Measurements from ENCODE around the gene SYNE2. TPM values are rescaled to one million over a fixed set of nuclear protein-coding genes. Genes with fewer than 3 reads are reported as not detected.
"Not testable (repeated sequence)": the region's sequence is repeated elsewhere in the genome, so short reads cannot be mapped to it uniquely, and the experiment has no call there.

Gene SYNE2
- total RNA-seq, 2 experiments from 2014 or later = 25.2 to 30.9 TPM

DNA sequence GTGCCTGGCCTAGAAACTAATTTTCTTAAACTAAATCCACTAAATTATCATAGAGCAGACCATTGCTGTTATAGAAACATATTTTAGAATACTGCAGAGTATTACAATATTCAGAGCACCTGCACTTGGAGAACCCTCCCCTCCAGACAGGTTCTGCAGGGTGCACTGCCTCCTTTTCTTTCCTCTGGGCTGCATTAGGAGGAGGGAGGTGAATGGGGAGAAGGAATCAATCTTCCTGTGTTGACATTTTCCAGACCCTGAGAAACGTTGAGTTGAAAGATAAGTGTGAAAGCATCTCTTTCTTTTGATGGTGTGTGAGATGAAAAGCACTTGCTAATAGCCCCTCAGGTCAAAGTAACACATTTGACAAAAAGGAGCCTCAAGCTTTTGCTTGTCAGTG, 7.3 kb downstream of the SYNE2 start:
- Mint-ChIP-seq H3K27ac (peak overlapping the region; percentile 51), H3K4me3 (no peak overlapping the region)

GRCh38 chr14:63862163-63862562, 9.4 kb downstream of the SYNE2 start:
- no peak for DNase-seq
- no peak overlapping the region for H3K27ac Mint-ChIP-seq
- H3K4me3 Mint-ChIP-seq = no peak overlapping the region
- peaks cover 3% of the 10 kb centered on the region for H3K9me3 Mint-ChIP-seq
- peaks cover 7% of the 10 kb centered on the region for H3K36me3 Mint-ChIP-seq
- peaks cover 55% of the 10 kb centered on the region for H3K4me1 Mint-ChIP-seq
- no peaks in the 10 kb centered on the region for H3K27me3 Mint-ChIP-seq

More for the DNA sequence above, 7.3 kb downstream of the SYNE2 start:
- H3K36me3 Mint-ChIP-seq = peaks cover 10% of the 10 kb centered on the region
- H3K4me1 Mint-ChIP-seq = peaks cover 56% of the 10 kb centered on the region
- peaks cover 3% of the 10 kb centered on the region for H3K9me3 Mint-ChIP-seq
- DNase-seq = no peak
- H3K27me3 Mint-ChIP-seq = no peaks in the 10 kb centered on the region

DNA sequence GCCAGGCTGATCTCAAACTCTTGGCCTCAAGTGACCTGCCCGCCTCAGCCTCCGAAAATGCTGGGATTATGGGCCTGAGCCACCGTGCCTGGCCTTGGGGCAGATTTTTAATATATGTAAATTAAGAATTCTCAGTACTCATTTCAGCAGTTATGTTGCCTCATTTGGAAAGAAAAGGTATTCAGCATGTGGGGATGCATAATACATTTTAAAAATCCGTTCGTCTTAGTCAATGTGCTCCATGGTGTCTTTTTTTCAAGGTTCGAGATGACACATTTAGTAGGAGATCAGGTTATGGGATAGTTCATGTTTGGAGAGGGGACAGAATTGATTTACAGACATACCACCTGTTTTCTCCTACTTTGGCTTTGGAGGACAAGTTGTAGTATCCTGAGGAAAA, 10.2 kb downstream of the SYNE2 start:
- peak overlapping the region; percentile 42 for H3K27ac Mint-ChIP-seq
- DNase-seq = no peak
- H3K9me3 Mint-ChIP-seq = no peaks in the 10 kb centered on the region
- H3K27me3 Mint-ChIP-seq = no peaks in the 10 kb centered on the region
- H3K4me3 Mint-ChIP-seq = no peak overlapping the region
- H3K4me1 Mint-ChIP-seq = peaks cover 52% of the 10 kb centered on the region
- H3K36me3 Mint-ChIP-seq = peaks cover 8% of the 10 kb centered on the region

GRCh38 chr14:63864775-63865174, 12.0 kb downstream of the SYNE2 start:
- H3K27ac Mint-ChIP-seq = peak overlapping the region; percentile 100
- peaks cover 64% of the 10 kb centered on the region for H3K4me1 Mint-ChIP-seq
- DNase-seq, H3K27me3 Mint-ChIP-seq, H3K9me3 Mint-ChIP-seq: not testable (repeated sequence)
- peak overlapping the region; percentile 74 for H3K4me3 Mint-ChIP-seq
- H3K36me3 Mint-ChIP-seq = peaks cover 11% of the 10 kb centered on the region

DNA sequence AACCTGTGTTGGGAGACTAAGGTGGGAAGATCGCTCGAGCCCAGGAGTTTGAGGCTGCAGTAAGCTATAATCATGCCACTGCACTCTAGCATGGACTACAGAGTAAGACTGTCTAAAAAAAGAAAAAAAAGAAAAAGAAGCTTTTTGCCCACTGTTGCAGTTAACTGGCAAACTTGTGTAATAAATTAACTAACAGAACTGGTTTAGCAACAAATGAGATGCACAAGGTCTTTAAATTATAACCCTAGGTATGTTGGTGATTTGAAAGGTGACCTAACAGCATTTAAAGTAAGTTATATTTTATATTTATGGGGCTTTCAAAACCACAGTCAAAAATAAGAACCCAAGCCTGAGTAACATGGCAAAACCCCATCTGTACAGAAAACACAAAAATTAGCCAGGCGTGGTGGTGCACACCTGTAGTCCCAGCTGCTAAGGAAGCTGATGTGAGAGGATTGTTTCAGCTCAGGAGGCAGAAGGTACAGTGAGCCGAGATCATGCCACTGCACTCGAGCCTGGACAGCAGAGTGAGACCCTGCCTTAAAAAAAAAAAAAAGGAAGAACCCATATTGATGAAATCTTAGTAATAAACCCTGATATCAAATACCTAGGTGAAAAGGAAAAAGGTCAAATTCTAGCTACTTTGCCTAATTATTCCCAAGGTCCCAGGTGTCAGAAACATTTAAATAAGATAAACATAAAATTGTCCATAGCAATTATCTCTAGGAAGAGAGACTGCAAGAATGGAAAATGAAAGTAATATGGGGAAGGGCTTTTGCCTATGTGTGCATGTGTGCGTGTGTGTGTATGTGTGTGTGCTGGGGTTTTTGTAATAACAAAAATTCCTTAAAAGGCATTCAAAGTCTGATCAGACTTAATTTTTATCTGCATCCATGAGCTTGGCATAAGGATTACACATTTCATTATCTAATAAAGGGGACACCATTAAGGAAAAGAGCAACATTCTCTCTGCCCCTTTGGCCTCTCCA, 15.4 kb downstream of the SYNE2 start:
- Mint-ChIP-seq H3K36me3 (peaks cover 14% of the 10 kb centered on the region), H3K27ac (peak overlapping the region; percentile 84), H3K4me3 (no peak overlapping the region), H3K9me3 (no peaks in the 10 kb centered on the region), H3K4me1 (peaks cover 67% of the 10 kb centered on the region), H3K27me3 (no peaks in the 10 kb centered on the region)
- no peak for DNase-seq

- DNase-seq, H3K27me3 Mint-ChIP-seq, H3K9me3 Mint-ChIP-seq: not testable (repeated sequence)
- H3K4me3 Mint-ChIP-seq = peak overlapping the region; percentile 41
- H3K36me3 Mint-ChIP-seq = peaks cover 15% of the 10 kb centered on the region
- peak overlapping the region; percentile 79 for H3K27ac Mint-ChIP-seq
- H3K4me1 Mint-ChIP-seq = peaks cover 65% of the 10 kb centered on the region
These were observed 17.3 kb downstream of the SYNE2 start for GRCh38 chr14:63869940-63870752.

GRCh38 chr14:63870753-63871037, 17.9 kb downstream of the SYNE2 start:
- not testable (repeated sequence) for H3K27me3 Mint-ChIP-seq, H3K9me3 Mint-ChIP-seq, H3K4me3 Mint-ChIP-seq, DNase-seq, H3K27ac Mint-ChIP-seq
- Mint-ChIP-seq H3K36me3 (peaks cover 19% of the 10 kb centered on the region), H3K4me1 (peaks cover 61% of the 10 kb centered on the region)

DNA sequence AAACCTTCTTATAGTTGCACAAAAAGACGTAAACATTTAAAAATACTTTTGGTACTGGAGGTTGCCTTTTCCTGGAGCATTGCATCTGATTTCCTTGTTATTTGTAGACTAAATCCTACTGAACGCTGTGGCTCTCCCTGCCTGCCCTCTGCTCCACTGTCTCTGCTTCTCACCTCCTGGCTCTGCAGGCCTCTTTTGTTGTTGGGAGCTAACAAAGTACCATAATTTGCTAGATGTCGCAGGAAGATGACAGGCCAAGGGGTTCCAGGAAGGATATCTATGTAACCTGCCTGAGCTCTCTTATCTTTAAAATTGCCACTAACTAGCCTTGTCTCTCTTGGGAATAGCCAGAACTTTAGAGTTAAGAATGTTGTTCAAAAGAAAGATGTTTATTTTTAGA, 21.4 kb downstream of the SYNE2 start:
- Mint-ChIP-seq H3K4me1 (peaks cover 42% of the 10 kb centered on the region), H3K27me3 (no peaks in the 10 kb centered on the region), H3K36me3 (peaks cover 21% of the 10 kb centered on the region), H3K27ac (no peak overlapping the region), H3K9me3 (no peaks in the 10 kb centered on the region), H3K4me3 (no peak overlapping the region)
- DNase-seq = no peak

DNA sequence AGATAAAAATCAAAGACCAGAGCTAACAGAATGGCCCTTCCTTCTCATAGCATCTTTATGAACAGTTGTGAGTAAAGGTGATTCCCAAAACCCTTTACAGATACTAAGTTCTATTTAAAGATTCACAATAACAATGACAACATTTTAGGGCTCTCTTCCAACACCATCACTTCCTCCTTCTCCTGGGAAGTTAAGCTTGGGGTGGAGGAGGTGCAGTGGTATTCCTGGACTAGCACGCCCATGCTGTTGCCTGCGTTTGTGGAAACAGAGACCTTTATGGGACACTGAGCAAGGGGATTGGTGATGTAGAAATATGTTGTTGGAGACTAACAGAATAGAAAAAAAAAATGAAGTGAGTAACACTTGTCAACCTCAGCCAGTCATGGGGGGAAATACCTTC, 22.5 kb downstream of the SYNE2 start:
- peaks cover 34% of the 10 kb centered on the region for H3K4me1 Mint-ChIP-seq
- H3K9me3 Mint-ChIP-seq = no peaks in the 10 kb centered on the region
- no peak for DNase-seq
- H3K27me3 Mint-ChIP-seq = no peaks in the 10 kb centered on the region
- H3K36me3 Mint-ChIP-seq = peaks cover 23% of the 10 kb centered on the region
- H3K4me3 Mint-ChIP-seq = no peak overlapping the region
- H3K27ac Mint-ChIP-seq = no peak overlapping the region

- Mint-ChIP-seq H3K9me3 (no peaks in the 10 kb centered on the region), H3K36me3 (peaks cover 28% of the 10 kb centered on the region), H3K4me1 (peaks cover 30% of the 10 kb centered on the region), H3K27me3 (no peaks in the 10 kb centered on the region), H3K4me3 (no peak overlapping the region), H3K27ac (no peak overlapping the region)
- DNase-seq = no peak
These were observed 24.7 kb downstream of the SYNE2 start for GRCh38 chr14:63877550-63877939.

DNA sequence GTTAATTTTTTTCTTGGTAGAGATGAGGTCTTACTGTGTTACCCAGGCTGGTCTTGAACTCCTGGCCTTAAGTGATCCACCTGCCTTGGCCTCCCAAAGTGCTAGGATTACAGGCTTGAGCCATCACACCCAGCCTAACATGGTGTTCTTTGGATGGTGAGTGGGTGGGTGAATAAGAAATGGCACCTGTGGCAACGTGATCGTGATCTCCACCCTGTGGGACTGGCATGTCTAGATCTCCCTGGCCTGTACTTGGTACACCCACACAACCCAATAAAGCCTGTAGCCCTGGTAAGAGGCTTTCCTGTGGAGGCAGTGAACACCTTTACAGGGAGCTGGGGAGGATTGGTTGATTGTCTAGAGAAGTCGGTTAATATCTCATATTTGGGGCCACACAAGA, 25.2 kb downstream of the SYNE2 start:
- DNase-seq = no peak
- Mint-ChIP-seq H3K27me3 (no peaks in the 10 kb centered on the region), H3K4me3 (no peak overlapping the region), H3K9me3 (no peaks in the 10 kb centered on the region), H3K36me3 (peaks cover 24% of the 10 kb centered on the region), H3K4me1 (peaks cover 26% of the 10 kb centered on the region), H3K27ac (no peak overlapping the region)

DNA sequence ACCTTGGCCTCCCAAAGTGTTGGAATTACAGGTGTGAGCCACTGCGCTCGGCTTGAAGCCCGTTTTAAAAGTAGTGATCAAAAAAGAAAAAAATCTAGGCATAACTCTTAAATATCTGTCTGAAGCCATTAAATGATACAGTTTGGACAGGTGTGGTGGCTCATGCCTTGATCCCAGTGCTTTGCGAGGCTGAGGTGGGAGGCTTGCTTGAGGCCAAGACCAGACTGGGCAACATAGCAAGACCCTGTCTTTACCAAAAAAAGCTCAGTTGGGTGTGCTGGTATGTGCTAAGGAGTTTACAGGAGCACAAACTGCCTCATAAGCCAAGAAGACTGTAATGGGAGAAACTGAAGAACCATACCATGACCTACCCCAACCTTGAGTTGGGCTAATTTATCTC, 26.0 kb downstream of the SYNE2 start:
- no peaks in the 10 kb centered on the region for H3K27me3 Mint-ChIP-seq
- H3K4me1 Mint-ChIP-seq = peaks cover 21% of the 10 kb centered on the region
- no peaks in the 10 kb centered on the region for H3K9me3 Mint-ChIP-seq
- H3K4me3 Mint-ChIP-seq = no peak overlapping the region
- no peak for DNase-seq
- H3K27ac Mint-ChIP-seq = no peak overlapping the region
- H3K36me3 Mint-ChIP-seq = peaks cover 24% of the 10 kb centered on the region

GRCh38 chr14:63881926-63882325, 29.1 kb downstream of the SYNE2 start:
- peaks cover 12% of the 10 kb centered on the region for H3K4me1 Mint-ChIP-seq
- no peak overlapping the region for H3K4me3 Mint-ChIP-seq
- DNase-seq = no peak
- no peaks in the 10 kb centered on the region for H3K27me3 Mint-ChIP-seq
- no peak overlapping the region for H3K27ac Mint-ChIP-seq
- H3K36me3 Mint-ChIP-seq = peaks cover 21% of the 10 kb centered on the region
- no peaks in the 10 kb centered on the region for H3K9me3 Mint-ChIP-seq

GRCh38 chr14:63887899-63888298, 35.1 kb downstream of the SYNE2 start:
- DNase-seq = no peak
- no peaks in the 10 kb centered on the region for H3K9me3 Mint-ChIP-seq
- H3K4me3 Mint-ChIP-seq = no peak overlapping the region
- H3K4me1 Mint-ChIP-seq = peaks cover 13% of the 10 kb centered on the region
- no peak overlapping the region for H3K27ac Mint-ChIP-seq
- H3K27me3 Mint-ChIP-seq = no peaks in the 10 kb centered on the region
- H3K36me3 Mint-ChIP-seq = peaks cover 4% of the 10 kb centered on the region

GRCh38 chr14:63890553-63890952, 37.7 kb downstream of the SYNE2 start:
- no peaks in the 10 kb centered on the region for H3K9me3 Mint-ChIP-seq
- H3K27me3 Mint-ChIP-seq = no peaks in the 10 kb centered on the region
- H3K4me3 Mint-ChIP-seq = no peak overlapping the region
- no peaks in the 10 kb centered on the region for H3K36me3 Mint-ChIP-seq
- no peak overlapping the region for H3K27ac Mint-ChIP-seq
- peaks cover 11% of the 10 kb centered on the region for H3K4me1 Mint-ChIP-seq
- DNase-seq = no peak
